SK-N-SH (cell line): ENCODE results near the gene ZNF709. TPM values are rescaled to one million over a fixed set of nuclear protein-coding genes. Genes with fewer than 3 reads are reported as not detected.
"Not testable (repeated sequence)": the region's sequence is repeated elsewhere in the genome, so short reads cannot be mapped to it uniquely, and the experiment has no call there.

Source experiments
- CTCF ChIA-PET: fragments of 300-600, 350-600 bp; formaldehyde crosslinking; extraction: SDS; loops from one replicate; lab custom pipeline; 2021; lab: Yijun Ruan, JAX
- POLR2A ChIA-PET: fragments of 350-600 bp; sonication (Branson Sonifier 250); formaldehyde crosslinking; extraction: SDS; loops from one replicate; lab custom pipeline; 2020; ENCODE audit warnings: antibody characterized with exemption, inconsistent platforms; lab: Yijun Ruan, JAX
- DNase-seq: peaks from one replicate; pipeline ENCODE4 v3.0.0; 2012
- H2AFZ ChIP-seq: fragments of 200-600 bp; sonication (generic); 2 replicates; pipeline ENCODE4 v1.8.1; 2016; ENCODE audit warnings: antibody characterized with exemption, mild to moderate bottlenecking, low read depth
- H3F3A ChIP-seq: fragments of 200-600 bp; sonication (generic); replicated peaks from 2 replicates; pipeline ENCODE3; 2016; ENCODE audit warnings: antibody characterized with exemption, mild to moderate bottlenecking; ENCODE audit not compliant: insufficient read depth
- H3K27ac ChIP-seq, 2 experiments: fragments of 200-500 bp in 1 of 2; fragments of 200-600 bp in 1 of 2; sonication (Bioruptor generic) in 1 of 2; sonication (generic), shearing (Covaris generic) in 1 of 2; 2 replicates each; pipeline versions ENCODE4 v1.5.1 to v1.6.1; 2014 to 2016; ENCODE audit warnings: low read depth in 2 of 2, inconsistent platforms in 1 of 2, low read length in 1 of 2, mild to moderate bottlenecking in 1 of 2, mixed read lengths in 1 of 2
- H3K27me3 ChIP-seq: fragments of 200-600 bp; sonication (generic), shearing (Covaris generic); 2 replicates; pipeline ENCODE4 v1.6.1; 2016; ENCODE audit warnings: mixed run types; ENCODE audit not compliant: insufficient read depth
- H3K36me3 ChIP-seq, 2 experiments: fragments of 200-500 bp in 1 of 2; fragments of 200-600 bp in 1 of 2; sonication (Bioruptor generic) in 1 of 2; sonication (generic) in 1 of 2; replicated peaks in 1 of 2; 2 replicates each; pipeline versions ENCODE3 to v1.5.1; 2014 to 2016; ENCODE audit warnings: low read length in 1 of 2, mild to moderate bottlenecking in 1 of 2; ENCODE audit not compliant: insufficient read depth in 2 of 2, control insufficient read depth in 1 of 2
- H3K4me1 ChIP-seq, 2 experiments: fragments of 200-500 bp in 1 of 2; fragments of 200-600 bp in 1 of 2; sonication (Bioruptor generic) in 1 of 2; sonication (generic), shearing (Covaris generic) in 1 of 2; 2 replicates each; pipeline versions ENCODE4 v1.5.1 to v1.6.1; 2014 to 2016; ENCODE audit warnings: low read depth in 1 of 2, low read length in 1 of 2, mixed run types in 1 of 2; ENCODE audit not compliant: insufficient read depth in 2 of 2, control insufficient read depth in 1 of 2
- H3K4me2 ChIP-seq: fragments of 200-600 bp; sonication (generic), shearing (Covaris generic); 2 replicates; pipeline ENCODE4 v1.6.1; 2017; ENCODE audit warnings: mixed run types
- H3K4me3 ChIP-seq, 2 experiments: fragments of 200-500 bp in 1 of 2; fragments of 200-600 bp in 1 of 2; sonication (Bioruptor generic) in 1 of 2; sonication (generic), shearing (Covaris generic) in 1 of 2; 2 replicates each; pipeline versions ENCODE4 v1.5.1 to v1.8.1; 2014 to 2016; ENCODE audit warnings: low read depth in 2 of 2, inconsistent platforms in 1 of 2, low read length in 1 of 2, mild to moderate bottlenecking in 1 of 2, mixed read lengths in 1 of 2, moderate library complexity in 1 of 2
- H3K79me2 ChIP-seq: fragments of 200-600 bp; sonication (generic); 2 replicates; pipeline ENCODE4 v1.8.1; 2017; ENCODE audit warnings: mild to moderate bottlenecking; ENCODE audit not compliant: insufficient read depth
- H3K9ac ChIP-seq: fragments of 200-600 bp; sonication (generic); 2 replicates; pipeline ENCODE4 v1.6.1; 2017; ENCODE audit warnings: mixed run types
- H3K9me2 ChIP-seq: fragments of 200-600 bp; sonication (generic); 2 replicates; pipeline ENCODE4 v1.6.1; 2017; ENCODE audit warnings: mixed run types
- H3K9me3 ChIP-seq: fragments of 200-600 bp; sonication (generic); 2 replicates; pipeline ENCODE4 v1.6.1; 2017; ENCODE audit warnings: mixed run types, mild to moderate bottlenecking, moderate library complexity
- H4K20me1 ChIP-seq: fragments of 200-600 bp; sonication (generic); 2 replicates; pipeline ENCODE4 v1.6.1; 2017; ENCODE audit warnings: mild to moderate bottlenecking, mixed run types; ENCODE audit not compliant: insufficient read depth
- CHD2 ChIP-seq: fragments of 150-350 bp; IDR thresholded peaks from 2 replicates; pipeline ENCODE4 v1.6.1; 2018; ENCODE audit warnings: low read length; ENCODE audit not compliant: partially characterized antibody
- EZH2phosphoT487 ChIP-seq: fragments of 200-600 bp; sonication (generic); IDR thresholded peaks from 2 replicates; pipeline ENCODE4 v1.6.1; 2017; ENCODE audit warnings: low read depth, mixed run types, mild to moderate bottlenecking, antibody characterized with exemption, moderate library complexity, borderline replicate concordance
- FOSL2 ChIP-seq: IDR thresholded peaks from 2 replicates; pipeline ENCODE4 v1.4.0; 2012; ENCODE audit warnings: low read depth, mild to moderate bottlenecking, moderate library complexity, borderline replicate concordance
- FOXM1 ChIP-seq: IDR thresholded peaks from 2 replicates; pipeline ENCODE4 v1.4.0; 2012; ENCODE audit warnings: low read depth, mild to moderate bottlenecking
- GABPA ChIP-seq: IDR thresholded peaks from 2 replicates; pipeline ENCODE4 v1.4.0; 2012; ENCODE audit warnings: low read depth, mild to moderate bottlenecking
- JUND ChIP-seq: IDR thresholded peaks from 2 replicates; pipeline ENCODE4 v1.4.0; 2012
- MEF2A ChIP-seq: IDR thresholded peaks from 2 replicates; pipeline ENCODE4 v1.4.0; 2012; ENCODE audit warnings: low read depth, borderline replicate concordance
- MXI1 ChIP-seq: IDR thresholded peaks from 2 replicates; pipeline ENCODE4 v1.6.1; 2012; ENCODE audit warnings: mild to moderate bottlenecking, low read depth, low read length, improper control_type of control experiment
- NFIC ChIP-seq: IDR thresholded peaks from 2 replicates; pipeline ENCODE4 v1.4.0; 2012; ENCODE audit warnings: borderline replicate concordance
- RCOR1 ChIP-seq: fragments of 150-350 bp; IDR thresholded peaks from 2 replicates; pipeline ENCODE4 v1.6.1; 2017; ENCODE audit warnings: antibody characterized with exemption, low read length
- REST ChIP-seq: IDR thresholded peaks from 2 replicates; pipeline ENCODE4 v1.6.1; 2012; ENCODE audit warnings: mild to moderate bottlenecking, low read depth, low read length, moderate library complexity
- TCF12 ChIP-seq: IDR thresholded peaks from 2 replicates; pipeline ENCODE4 v1.4.0; 2012
- TEAD4 ChIP-seq: IDR thresholded peaks from 2 replicates; pipeline ENCODE4 v1.4.0; 2012; ENCODE audit warnings: mild to moderate bottlenecking, borderline replicate concordance; ENCODE audit not compliant: insufficient read depth
- WGBS: methylation state at CpG from one replicate; pipeline ENCODE4 v1.1.6; 2017; ENCODE audit warnings: low lambda C conversion rate; 5-methylcytosine and 5-hydroxymethylcytosine counted together
- polyA plus RNA-seq, 3 experiments: library from polyadenylated mRNA; depleted of rRNA; stranded (reverse); fragments of >200 nt; gene quantifications; 2 replicates each; pipeline ENCODE4 v1.2.3, GENCODE V29; 2012

ZNF709 gene
- polyA plus RNA-seq, 1 of the 3 experiments (the other 2 are of a cell fraction) = 0.64 TPM

- H3K9me3 ChIP-seq, H3K27me3 ChIP-seq, H3K4me3 ChIP-seq, POLR2A ChIA-PET, H3F3A ChIP-seq, DNase-seq, H3K79me2 ChIP-seq, H3K27ac ChIP-seq, H4K20me1 ChIP-seq, CTCF ChIA-PET, H2AFZ ChIP-seq, H3K9ac ChIP-seq, H3K9me2 ChIP-seq, H3K4me1 ChIP-seq, H3K4me2 ChIP-seq: not testable (repeated sequence)
- 100% methylated on average over 6 of the region's 6 CpGs for WGBS
- peaks cover 20 to 30% of the 10 kb centered on the region in 2 experiments for H3K36me3 ChIP-seq
These were observed 53.8 kb downstream of the ZNF709 start for GRCh38 chr19:12430726-12431299.

GRCh38 chr19:12425888-12426274 lies 58.7 kb downstream of the ZNF709 start:
- Histone ChIP-seq H3K36me3 (peaks cover 11 to 25% of the 10 kb centered on the region in 2 experiments), H3K9me3 (no peaks in the 10 kb centered on the region), H3K27me3 (no peaks in the 10 kb centered on the region), H3K4me3 (no peak overlapping the region), H3K4me1 (no peaks in the 10 kb centered on the region), H3K4me2 (no peak overlapping the region), H2AFZ (no peak overlapping the region), H4K20me1 (no peaks in the 10 kb centered on the region), H3K9me2 (no peaks in the 10 kb centered on the region), H3K27ac (no peak overlapping the region), H3F3A (no peaks in the 10 kb centered on the region), H3K79me2 (no peaks in the 10 kb centered on the region), H3K9ac (no peak overlapping the region)
- ChIA-PET POLR2A (no interaction called here), CTCF (no interaction called here)
- 94% methylated on average over 4 of the region's 4 CpGs for WGBS
- TF ChIP-seq RCOR1 = no peak
- TF ChIP-seq CHD2 = no peak
- no peak for TF ChIP-seq EZH2phosphoT487
- no peak for TF ChIP-seq TEAD4
- no peak for TF ChIP-seq REST
- no peak for TF ChIP-seq MEF2A
- no peak for TF ChIP-seq TCF12
- TF ChIP-seq MXI1 = no peak
- TF ChIP-seq NFIC = no peak
- no peak for TF ChIP-seq FOSL2
- TF ChIP-seq JUND = no peak
- TF ChIP-seq GABPA = no peak
- TF ChIP-seq FOXM1 = no peak
- no peak for DNase-seq
